Smooth muscle cell (in vitro differentiated cells): ENCODE results near the gene CCER1. TPM values are rescaled to one million over a fixed set of nuclear protein-coding genes. Genes with fewer than 3 reads are reported as not detected.
A peak's percentile ranks its signal among the peaks of the same experiment; 100 is the strongest.

ENCODE experiments used
- DNase-seq: peaks from one replicate; lab custom pipeline; 2025; ENCODE audit not compliant: unreplicated experiment; lab: John Stamatoyannopoulos, UW
- H2AFZ ChIP-seq: fragments of 200-600 bp; sonication (generic); 2 replicates; pipeline ENCODE4 v1.6.0; 2016; ENCODE audit warnings: antibody characterized with exemption, low read depth, mild to moderate bottlenecking
- H3F3A ChIP-seq: fragments of 200-600 bp; sonication (generic); 2 replicates; pipeline ENCODE4 v1.6.0; 2017; ENCODE audit warnings: antibody characterized with exemption, low read depth
- H3K27ac ChIP-seq: fragments of 200-600 bp; sonication (generic); 2 replicates; pipeline ENCODE4 v1.5.1; 2016; ENCODE audit warnings: low read depth, mild to moderate bottlenecking
- H3K27me3 ChIP-seq: fragments of 200-600 bp; sonication (generic); 2 replicates; pipeline ENCODE4 v1.6.1; 2016; ENCODE audit warnings: low read depth, mild to moderate bottlenecking
- H3K36me3 ChIP-seq: fragments of 200-600 bp; sonication (generic); 2 replicates; pipeline ENCODE4 v1.5.1; 2016; ENCODE audit warnings: low read depth
- H3K4me1 ChIP-seq: fragments of 200-600 bp; sonication (generic); 2 replicates; pipeline ENCODE4 v1.5.1; 2016; ENCODE audit warnings: low read depth
- H3K4me2 ChIP-seq: fragments of 200-600 bp; sonication (generic); 2 replicates; pipeline ENCODE4 v1.6.0; 2016; ENCODE audit warnings: mild to moderate bottlenecking
- H3K4me3 ChIP-seq: fragments of 200-600 bp; sonication (generic); 2 replicates; pipeline ENCODE4 v1.5.1; 2016; ENCODE audit warnings: mild to moderate bottlenecking
- H3K79me2 ChIP-seq: fragments of 200-600 bp; sonication (generic); 2 replicates; pipeline ENCODE4 v1.6.0; 2016; ENCODE audit warnings: low read depth, mild to moderate bottlenecking
- H3K9ac ChIP-seq: fragments of 200-600 bp; sonication (generic); 2 replicates; pipeline ENCODE4 v1.6.0; 2016; ENCODE audit warnings: low read depth
- H3K9me3 ChIP-seq: fragments of 200-600 bp; sonication (generic); replicated peaks from 2 replicates; pipeline ENCODE4 v1.5.1; 2016; ENCODE audit warnings: low read depth
- H4K20me1 ChIP-seq: fragments of 200-600 bp; sonication (generic); 2 replicates; pipeline ENCODE4 v1.6.0; 2016; ENCODE audit warnings: low read depth
- CTCF ChIP-seq: fragments of 200-600 bp; sonication (generic); IDR thresholded peaks from 2 replicates; pipeline ENCODE4 v1.5.1; 2017; ENCODE audit warnings: borderline replicate concordance, mild to moderate bottlenecking, antibody characterized with exemption; ENCODE audit not compliant: insufficient read depth, poor library complexity, severe bottlenecking
- WGBS: methylation state at CpG from one replicate; pipeline ENCODE4 v1.1.7; 2016; ENCODE audit warnings: low lambda C conversion rate; 5-methylcytosine and 5-hydroxymethylcytosine counted together
- polyA plus RNA-seq: library from polyadenylated mRNA; unstranded; fragments of >200 nt; fragmentation: Nextera tagmentation; extraction: Ambion mirVana; gene quantifications from 2 replicates; pipeline ENCODE4 v1.2.1, GENCODE V29; 2016
- total RNA-seq: library from RNA; depleted of rRNA; stranded (reverse); fragments of >200 nt; gene quantifications from 2 replicates; pipeline ENCODE4 v1.2.3, GENCODE V29; 2014

The CCER1 gene
- total and polyA plus RNA-seq, 2 experiments from 2014 or later, result not detected

GRCh38 chr12:90938451-90938850, 16.5 kb downstream of the CCER1 start:
- H3K36me3 ChIP-seq, result no peaks in the 10 kb centered on the region
- no peaks in the 10 kb centered on the region for H3K79me2 ChIP-seq
- H4K20me1 ChIP-seq, result no peaks in the 10 kb centered on the region
- no peak overlapping the region for H3K27ac ChIP-seq
- 44% methylated on average over 6 of the region's 6 CpGs for WGBS
- H3K4me1 ChIP-seq, result no peaks in the 10 kb centered on the region
- H2AFZ ChIP-seq, result peak overlapping the region; percentile 30
- no peaks in the 10 kb centered on the region for H3K9me3 ChIP-seq
- no peak for TF ChIP-seq CTCF
- H3F3A ChIP-seq, result no peaks in the 10 kb centered on the region
- H3K4me3 ChIP-seq, result no peak overlapping the region
- H3K27me3 ChIP-seq, result no peaks in the 10 kb centered on the region
- DNase-seq, result no peak
- no peak overlapping the region for H3K9ac ChIP-seq
- H3K4me2 ChIP-seq, result peak overlapping the region; percentile 11

DNA sequence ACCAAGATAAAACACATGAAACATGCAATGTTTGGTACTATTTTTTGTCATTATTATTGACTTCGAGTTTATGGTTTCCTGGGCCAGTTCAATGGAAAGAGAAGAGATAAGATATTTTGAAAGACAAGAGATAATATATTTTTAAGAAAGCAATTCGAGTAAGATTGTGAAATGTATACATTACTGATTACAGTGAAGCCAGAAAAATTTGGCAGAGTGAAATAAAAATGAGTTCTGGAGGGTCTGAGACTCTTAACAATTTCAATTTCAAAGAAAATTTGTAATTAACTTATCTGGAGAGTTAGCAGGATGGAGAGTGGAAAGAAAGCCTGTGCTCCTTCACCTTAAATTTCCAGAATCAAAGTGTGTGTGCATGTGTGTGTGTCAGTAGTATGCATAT, 17.3 kb downstream of the CCER1 start:
- no peak overlapping the region for H3K4me3 ChIP-seq
- H3F3A ChIP-seq, result no peaks in the 10 kb centered on the region
- H3K9ac ChIP-seq, result no peak overlapping the region
- no peak for DNase-seq
- no peak overlapping the region for H2AFZ ChIP-seq
- no peaks in the 10 kb centered on the region for H3K27me3 ChIP-seq
- H3K36me3 ChIP-seq, result no peaks in the 10 kb centered on the region
- no peaks in the 10 kb centered on the region for H4K20me1 ChIP-seq
- 80% methylated on average over 2 of the region's 2 CpGs for WGBS
- TF ChIP-seq CTCF, result no peak
- no peak overlapping the region for H3K27ac ChIP-seq
- no peaks in the 10 kb centered on the region for H3K4me1 ChIP-seq
- no peaks in the 10 kb centered on the region for H3K9me3 ChIP-seq
- H3K4me2 ChIP-seq, result no peak overlapping the region
- no peaks in the 10 kb centered on the region for H3K79me2 ChIP-seq

DNA sequence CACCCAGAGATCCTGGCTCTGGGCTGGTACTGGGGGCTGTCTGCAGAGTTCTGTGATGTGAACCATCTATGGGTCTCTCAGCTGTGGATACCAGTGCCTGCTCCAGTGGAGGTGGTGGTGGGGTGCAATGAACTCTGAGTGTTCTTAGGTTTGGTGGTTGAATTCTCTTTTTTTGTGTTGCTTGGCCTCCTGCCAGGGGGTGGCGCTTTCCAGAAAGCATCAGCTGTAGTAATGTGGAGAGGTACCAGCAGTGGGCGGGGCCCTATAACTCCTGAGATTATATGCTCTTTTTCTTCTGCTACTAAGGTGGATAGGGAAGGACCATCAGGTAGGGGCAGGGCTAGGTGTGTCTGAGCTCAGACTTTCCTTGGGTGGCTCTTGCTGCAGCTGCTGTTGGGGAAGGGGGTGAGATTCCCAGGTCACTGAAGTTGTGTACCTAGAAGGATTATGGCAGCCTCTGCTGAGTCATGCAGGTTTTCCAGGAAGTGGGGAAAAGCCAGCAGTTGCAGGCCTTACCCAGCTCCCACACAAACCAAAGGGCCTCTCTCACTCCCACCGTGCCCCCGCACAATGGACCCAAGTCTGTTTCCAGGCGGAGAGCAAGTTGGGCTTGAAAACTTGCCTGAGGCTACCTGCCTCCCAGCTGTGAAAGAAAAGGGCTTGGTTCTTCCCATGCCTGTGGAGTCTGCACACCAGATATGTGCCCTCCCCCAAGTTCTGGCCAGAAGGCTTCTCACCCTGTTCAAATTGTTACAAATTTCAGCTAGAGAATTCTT, 18.6 kb downstream of the CCER1 start:
- Histone ChIP-seq H3K79me2 (no peaks in the 10 kb centered on the region), H3K4me2 (no peak overlapping the region), H3K27ac (no peak overlapping the region), H3K9ac (no peak overlapping the region), H3K4me1 (no peaks in the 10 kb centered on the region), H3K36me3 (no peaks in the 10 kb centered on the region), H4K20me1 (no peaks in the 10 kb centered on the region), H3K9me3 (no peaks in the 10 kb centered on the region), H3K27me3 (no peaks in the 10 kb centered on the region), H2AFZ (no peak overlapping the region), H3K4me3 (no peak overlapping the region), H3F3A (no peaks in the 10 kb centered on the region)
- no peak for DNase-seq
- 85% methylated on average over 5 of the region's 5 CpGs for WGBS
- TF ChIP-seq CTCF, result no peak

DNA sequence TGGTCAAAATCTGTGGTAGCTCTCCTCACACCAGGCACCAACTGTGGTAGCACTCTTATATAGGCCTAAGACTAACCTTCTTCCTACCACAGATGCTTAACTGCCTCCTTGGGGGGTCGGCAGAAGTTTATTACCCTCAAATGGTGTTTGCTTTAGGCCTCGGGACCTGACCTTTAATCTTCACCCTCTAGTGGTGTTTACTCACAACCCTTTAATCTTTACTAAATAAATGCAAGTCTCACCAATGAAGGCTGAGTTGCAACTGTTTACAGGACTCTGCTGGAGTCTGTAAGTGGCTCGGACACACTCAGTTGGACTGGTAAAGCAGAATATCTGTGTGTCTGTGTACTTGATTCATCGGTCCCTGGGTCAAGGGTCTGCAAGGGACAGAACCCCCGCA, 29.4 kb downstream of the CCER1 start:
- no peaks in the 10 kb centered on the region for H4K20me1 ChIP-seq
- DNase-seq, result no peak
- no peak for TF ChIP-seq CTCF
- H3K4me1 ChIP-seq, result no peaks in the 10 kb centered on the region
- H3K27me3 ChIP-seq, result no peaks in the 10 kb centered on the region
- no peaks in the 10 kb centered on the region for H3K79me2 ChIP-seq
- H2AFZ ChIP-seq, result no peak overlapping the region
- peaks cover 5% of the 10 kb centered on the region for H3K9me3 ChIP-seq
- no peak overlapping the region for H3K4me2 ChIP-seq
- H3F3A ChIP-seq, result no peaks in the 10 kb centered on the region
- H3K9ac ChIP-seq, result no peak overlapping the region
- H3K4me3 ChIP-seq, result no peak overlapping the region
- 50% methylated on average over 5 of the region's 5 CpGs for WGBS
- no peak overlapping the region for H3K27ac ChIP-seq
- no peaks in the 10 kb centered on the region for H3K36me3 ChIP-seq
